H1 (cell line): ENCODE results near the gene CTSH. TPM values are rescaled to one million over a fixed set of nuclear protein-coding genes. Genes with fewer than 3 reads are reported as not detected.

Experiments
- JUN ChIP-seq: IDR thresholded peaks from 2 replicates; pipeline ENCODE4 v1.6.1; 2011; ENCODE audit warnings: low read depth, mild to moderate bottlenecking, improper control_type of control experiment, low read length
- NRF1 ChIP-seq: IDR thresholded peaks from 2 replicates; pipeline ENCODE4 v1.6.1; 2011; ENCODE audit warnings: mild to moderate bottlenecking, low read depth, low read length, improper control_type of control experiment
- polyA plus RNA-seq, 7 experiments: library from polyadenylated mRNA; depleted of rRNA in 3 of 7; stranded (reverse) in 5 of 7; unstranded in 2 of 7; fragments of >200 nt in 5 of 7; fragments of 200-250 nt in 2 of 7; gene quantifications; 1 replicate in 5 of 7; 2 replicates in 1 of 7; 4 replicates in 1 of 7; pipeline versions ENCODE4 v1.2.1 to v1.2.3, GENCODE V29; 2011 to 2013; ENCODE audit warnings: missing spikeins in 2 of 7, mixed read lengths in 2 of 7
- total RNA-seq: library from RNA; stranded (reverse); fragmentation: NEBNext Ultra II Directional; extraction: Animal tissue kit (Norgen Biotek cat#: 25700); gene quantifications from 2 replicates; pipeline ENCODE4 v1.2.1, GENCODE V29; 2021

The CTSH gene
- total and polyA plus RNA-seq, 2 of the 8 experiments (the other 6 are each of a cell fraction or from before 2014, with no cell fraction given) = 34.0 to 36.8 TPM

DNA sequence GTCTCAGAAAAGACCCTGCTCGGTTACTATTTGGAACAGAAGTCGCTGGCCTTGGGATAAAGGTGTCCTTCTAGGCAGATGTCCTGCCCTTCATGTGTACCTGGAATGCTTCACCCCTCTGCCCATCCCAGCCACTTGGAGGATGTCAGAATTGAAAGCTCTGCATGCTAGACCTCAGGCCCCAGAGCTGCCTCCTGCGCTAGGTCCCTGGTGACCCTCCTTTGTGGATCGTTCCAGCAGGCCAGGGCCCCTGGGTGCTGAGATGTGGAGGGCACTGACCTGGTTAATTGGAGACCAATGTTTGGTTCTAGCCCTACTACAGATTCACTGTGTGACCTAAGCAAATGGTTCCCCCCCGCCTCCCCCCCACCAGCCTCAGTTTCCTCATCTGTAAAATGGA, 2.7 kb upstream of the CTSH start (continued):
- TF ChIP-seq JUN (no peak), NRF1 (no peak)
